SK-N-SH (cell line): ENCODE results near the gene HELB. TPM values are rescaled to one million over a fixed set of nuclear protein-coding genes. Genes with fewer than 3 reads are reported as not detected.

ENCODE experiments used
- CTCF ChIA-PET: fragments of 300-600, 350-600 bp; formaldehyde crosslinking; extraction: SDS; loops from one replicate; lab custom pipeline; 2021; lab: Yijun Ruan, JAX
- POLR2A ChIA-PET: fragments of 350-600 bp; sonication (Branson Sonifier 250); formaldehyde crosslinking; extraction: SDS; loops from one replicate; lab custom pipeline; 2020; ENCODE audit warnings: antibody characterized with exemption, inconsistent platforms; lab: Yijun Ruan, JAX
- DNase-seq: peaks from one replicate; pipeline ENCODE4 v3.0.0; 2012
- H2AFZ ChIP-seq: fragments of 200-600 bp; sonication (generic); 2 replicates; pipeline ENCODE4 v1.8.1; 2016; ENCODE audit warnings: antibody characterized with exemption, mild to moderate bottlenecking, low read depth
- H3F3A ChIP-seq: fragments of 200-600 bp; sonication (generic); replicated peaks from 2 replicates; pipeline ENCODE3; 2016; ENCODE audit warnings: antibody characterized with exemption, mild to moderate bottlenecking; ENCODE audit not compliant: insufficient read depth
- H3K27ac ChIP-seq, 2 experiments: fragments of 200-500 bp in 1 of 2; fragments of 200-600 bp in 1 of 2; sonication (Bioruptor generic) in 1 of 2; sonication (generic), shearing (Covaris generic) in 1 of 2; 2 replicates each; pipeline versions ENCODE4 v1.5.1 to v1.6.1; 2014 to 2016; ENCODE audit warnings: low read depth in 2 of 2, inconsistent platforms in 1 of 2, low read length in 1 of 2, mild to moderate bottlenecking in 1 of 2, mixed read lengths in 1 of 2
- H3K27me3 ChIP-seq: fragments of 200-600 bp; sonication (generic), shearing (Covaris generic); 2 replicates; pipeline ENCODE4 v1.6.1; 2016; ENCODE audit warnings: mixed run types; ENCODE audit not compliant: insufficient read depth
- H3K36me3 ChIP-seq, 2 experiments: fragments of 200-500 bp in 1 of 2; fragments of 200-600 bp in 1 of 2; sonication (Bioruptor generic) in 1 of 2; sonication (generic) in 1 of 2; replicated peaks in 1 of 2; 2 replicates each; pipeline versions ENCODE3 to v1.5.1; 2014 to 2016; ENCODE audit warnings: low read length in 1 of 2, mild to moderate bottlenecking in 1 of 2; ENCODE audit not compliant: insufficient read depth in 2 of 2, control insufficient read depth in 1 of 2
- H3K4me1 ChIP-seq, 2 experiments: fragments of 200-500 bp in 1 of 2; fragments of 200-600 bp in 1 of 2; sonication (Bioruptor generic) in 1 of 2; sonication (generic), shearing (Covaris generic) in 1 of 2; 2 replicates each; pipeline versions ENCODE4 v1.5.1 to v1.6.1; 2014 to 2016; ENCODE audit warnings: low read depth in 1 of 2, low read length in 1 of 2, mixed run types in 1 of 2; ENCODE audit not compliant: insufficient read depth in 2 of 2, control insufficient read depth in 1 of 2
- H3K4me2 ChIP-seq: fragments of 200-600 bp; sonication (generic), shearing (Covaris generic); 2 replicates; pipeline ENCODE4 v1.6.1; 2017; ENCODE audit warnings: mixed run types
- H3K4me3 ChIP-seq, 2 experiments: fragments of 200-500 bp in 1 of 2; fragments of 200-600 bp in 1 of 2; sonication (Bioruptor generic) in 1 of 2; sonication (generic), shearing (Covaris generic) in 1 of 2; 2 replicates each; pipeline versions ENCODE4 v1.5.1 to v1.8.1; 2014 to 2016; ENCODE audit warnings: low read depth in 2 of 2, inconsistent platforms in 1 of 2, low read length in 1 of 2, mild to moderate bottlenecking in 1 of 2, mixed read lengths in 1 of 2, moderate library complexity in 1 of 2
- H3K79me2 ChIP-seq: fragments of 200-600 bp; sonication (generic); 2 replicates; pipeline ENCODE4 v1.8.1; 2017; ENCODE audit warnings: mild to moderate bottlenecking; ENCODE audit not compliant: insufficient read depth
- H3K9ac ChIP-seq: fragments of 200-600 bp; sonication (generic); 2 replicates; pipeline ENCODE4 v1.6.1; 2017; ENCODE audit warnings: mixed run types
- H3K9me2 ChIP-seq: fragments of 200-600 bp; sonication (generic); 2 replicates; pipeline ENCODE4 v1.6.1; 2017; ENCODE audit warnings: mixed run types
- H3K9me3 ChIP-seq: fragments of 200-600 bp; sonication (generic); 2 replicates; pipeline ENCODE4 v1.6.1; 2017; ENCODE audit warnings: mixed run types, mild to moderate bottlenecking, moderate library complexity
- H4K20me1 ChIP-seq: fragments of 200-600 bp; sonication (generic); 2 replicates; pipeline ENCODE4 v1.6.1; 2017; ENCODE audit warnings: mild to moderate bottlenecking, mixed run types; ENCODE audit not compliant: insufficient read depth
- CTCF ChIP-seq: fragments of 200-600 bp; sonication (generic); IDR thresholded peaks from 2 replicates; pipeline ENCODE4 v1.6.1; 2017; ENCODE audit warnings: antibody characterized with exemption, mild to moderate bottlenecking, moderate library complexity
- ELF1 ChIP-seq: IDR thresholded peaks from 2 replicates; pipeline ENCODE4 v1.4.0; 2012
- EP300 ChIP-seq, 2 experiments: IDR thresholded peaks; 2 replicates each; pipeline versions ENCODE4 v1.4.0 to v1.6.1; 2012; ENCODE audit warnings: borderline replicate concordance in 1 of 2, low read depth in 1 of 2, low read length in 1 of 2
- FOSL2 ChIP-seq: IDR thresholded peaks from 2 replicates; pipeline ENCODE4 v1.4.0; 2012; ENCODE audit warnings: low read depth, mild to moderate bottlenecking, moderate library complexity, borderline replicate concordance
- FOXJ3 ChIP-seq: sonication (generic); formaldehyde crosslinking; IDR thresholded peaks from 2 replicates; pipeline ENCODE4 v1.5.1; 2020; ENCODE audit warnings: mild to moderate bottlenecking, missing genetic modification reagents
- GABPA ChIP-seq: IDR thresholded peaks from 2 replicates; pipeline ENCODE4 v1.4.0; 2012; ENCODE audit warnings: low read depth, mild to moderate bottlenecking
- IRF3 ChIP-seq: fragments of 150-350 bp; IDR thresholded peaks from 2 replicates; pipeline ENCODE4 v1.6.1; 2016; ENCODE audit warnings: mild to moderate bottlenecking, low read depth, low read length
- JUND ChIP-seq: IDR thresholded peaks from 2 replicates; pipeline ENCODE4 v1.4.0; 2012
- MAX ChIP-seq: IDR thresholded peaks from 2 replicates; pipeline ENCODE4 v1.4.0; 2012; ENCODE audit warnings: low read depth
- POLR2AphosphoS5 ChIP-seq: IDR thresholded peaks from 2 replicates; pipeline ENCODE4 v1.6.1; 2012; ENCODE audit warnings: low read depth, low read length
- RFX5 ChIP-seq: IDR thresholded peaks from 2 replicates; pipeline ENCODE4 v1.6.1; 2012; ENCODE audit warnings: mild to moderate bottlenecking, improper control_type of control experiment, low read length
- RXRA ChIP-seq: IDR thresholded peaks from 2 replicates; pipeline ENCODE4 v1.4.0; 2012; ENCODE audit warnings: low read depth, mild to moderate bottlenecking, borderline replicate concordance
- SMC3 ChIP-seq: IDR thresholded peaks from 2 replicates; pipeline ENCODE4 v1.6.1; 2012; ENCODE audit warnings: low read depth, low read length, improper control_type of control experiment
- USF1 ChIP-seq: IDR thresholded peaks from 2 replicates; pipeline ENCODE4 v1.4.0; 2012; ENCODE audit warnings: low read depth, borderline replicate concordance
- YY1 ChIP-seq: IDR thresholded peaks from 2 replicates; pipeline ENCODE4 v1.4.0; 2012; ENCODE audit warnings: low read depth, mild to moderate bottlenecking
- WGBS: methylation state at CpG from one replicate; pipeline ENCODE4 v1.1.6; 2017; ENCODE audit warnings: low lambda C conversion rate; 5-methylcytosine and 5-hydroxymethylcytosine counted together
- polyA plus RNA-seq, 3 experiments: library from polyadenylated mRNA; depleted of rRNA; stranded (reverse); fragments of >200 nt; gene quantifications; 2 replicates each; pipeline ENCODE4 v1.2.3, GENCODE V29; 2012

HELB gene
- polyA plus RNA-seq, 1 of the 3 experiments (the other 2 are of a cell fraction) = 0.38 TPM

GRCh38 chr12:66323017-66323416 is 20.7 kb downstream of the HELB start (continued):
- TF ChIP-seq EP300 (IDR thresholded peaks at IDR 0.05; ENCODE audit: borderline replicate concordance in 1 of 2, low read depth in 1 of 2, low read length in 1 of 2) (no peak), IRF3 (no peak), CTCF (no peak), YY1 (no peak)

- Histone ChIP-seq H3F3A (no peaks in the 10 kb centered on the region), H3K79me2 (no peaks in the 10 kb centered on the region), H3K4me1 (no peaks in the 10 kb centered on the region; a peak in 1 of 4 replicates), H3K27me3 (no peaks in the 10 kb centered on the region), H4K20me1 (no peaks in the 10 kb centered on the region), H2AFZ (no peak overlapping the region), H3K4me3 (no peak overlapping the region), H3K4me2 (no peak overlapping the region), H3K36me3 (peaks cover 2 to 3% of the 10 kb centered on the region in 2 experiments), H3K9me3 (no peaks in the 10 kb centered on the region), H3K9me2 (no peaks in the 10 kb centered on the region), H3K9ac (no peak overlapping the region), H3K27ac (peak overlapping the region in 1 of 2 experiments; percentile 38; a peak in 1 of 4 replicates)
- ChIA-PET CTCF (interaction anchor here (1.2 kb wide), 1 partner anchor 87 kb away, joined by 3 read pairs; no protein-coding TSS in a partner anchor), POLR2A (no interaction called here)
- TF ChIP-seq ELF1 = no peak
- TF ChIP-seq SMC3 = no peak
- TF ChIP-seq FOSL2 = 0 out of 2 replicates have a peak, but pooled peaks have one; percentile 12
- TF ChIP-seq JUND = 0 out of 2 replicates have a peak, but pooled peaks have one; percentile 7
- 78% methylated on average over 5 of the region's 5 CpGs for WGBS
- DNase-seq = no peak
Measured at GRCh38 chr12:66329941-66330340, 27.6 kb downstream of the HELB start.

GRCh38 chr12:66331016-66331415 is 28.7 kb downstream of the HELB start:
- no peaks in the 10 kb centered on the region; a peak in 1 of 4 replicates for H3K4me1 ChIP-seq
- H3K79me2 ChIP-seq = no peaks in the 10 kb centered on the region
- H3K9ac ChIP-seq = no peak overlapping the region
- H3K36me3 ChIP-seq = peaks cover 2 to 3% of the 10 kb centered on the region in 2 experiments
- no peak overlapping the region for H2AFZ ChIP-seq
- H3F3A ChIP-seq = no peaks in the 10 kb centered on the region
- no peaks in the 10 kb centered on the region for H3K27me3 ChIP-seq
- 83% methylated on average over 12 of the region's 13 CpGs for WGBS
- no peaks in the 10 kb centered on the region for H4K20me1 ChIP-seq
- no peak for TF ChIP-seq RFX5
- no peak for TF ChIP-seq MAX
- no peak for TF ChIP-seq USF1
- no peak for TF ChIP-seq RXRA
- TF ChIP-seq FOXJ3 = no peak
- TF ChIP-seq POLR2AphosphoS5 = no peak
- no peak for TF ChIP-seq GABPA
- H3K4me3 ChIP-seq = no peak overlapping the region
- DNase-seq = no peak
- no peaks in the 10 kb centered on the region for H3K9me3 ChIP-seq
- CTCF ChIA-PET = no interaction called here
- POLR2A ChIA-PET = no interaction called here
- no peak overlapping the region for H3K27ac ChIP-seq
- H3K9me2 ChIP-seq = no peaks in the 10 kb centered on the region
- H3K4me2 ChIP-seq = no peak overlapping the region
